ENCODE measurements around the gene DDX41.
"Not testable (repeated sequence)": the region's sequence is repeated elsewhere in the genome, so short reads cannot be mapped to it uniquely, and the experiment has no call there.

Gene DDX41

DNA sequence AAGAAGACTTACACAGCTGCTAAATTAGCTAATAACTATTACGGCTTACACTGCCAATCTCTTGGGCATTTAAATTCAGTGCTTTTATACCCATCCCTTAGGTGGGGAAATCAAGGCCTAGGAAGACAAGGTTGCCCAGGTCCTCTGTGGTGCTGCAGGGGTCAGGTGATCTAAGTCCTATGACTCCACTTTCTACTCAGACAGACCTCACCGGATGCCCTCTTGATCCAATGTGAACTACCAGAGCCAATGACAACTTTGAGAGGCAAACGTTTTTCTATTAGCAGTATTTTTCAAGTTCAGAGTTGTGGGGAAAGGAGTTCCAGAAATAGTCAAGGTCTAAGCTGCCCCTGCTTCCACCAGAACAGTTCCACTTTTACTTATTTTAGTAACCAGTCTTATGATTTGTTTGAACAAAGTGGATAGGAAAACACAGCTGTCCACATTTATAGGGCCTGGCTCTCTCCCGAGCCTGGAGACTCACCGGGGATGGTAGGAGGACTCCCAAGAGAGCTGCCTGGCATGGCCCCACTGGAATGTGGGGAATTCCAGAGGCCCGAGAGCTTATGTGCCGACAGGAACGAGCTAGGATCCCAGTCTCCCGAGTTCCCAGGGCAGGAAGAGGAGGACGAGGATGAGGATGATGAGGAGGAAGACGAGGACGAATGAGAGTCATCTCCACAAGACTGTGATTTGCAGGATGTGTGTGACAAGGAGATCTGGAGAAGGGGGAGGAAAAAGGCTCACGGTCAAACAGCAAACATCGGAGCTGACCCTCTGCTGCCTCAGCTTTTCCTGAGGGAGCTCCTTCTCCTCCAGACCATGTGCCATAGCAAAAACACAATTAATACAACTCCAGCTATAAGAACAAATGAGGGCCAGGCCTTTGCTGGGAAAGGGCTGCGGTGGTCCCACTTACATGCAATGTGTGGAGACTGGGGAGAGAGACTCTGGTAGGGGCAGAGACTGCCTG is 20.9 kb upstream of the DDX41 start:
- DNase-seq (ENCODE audit: low read depth in 2 of 2) = no peak

DNA sequence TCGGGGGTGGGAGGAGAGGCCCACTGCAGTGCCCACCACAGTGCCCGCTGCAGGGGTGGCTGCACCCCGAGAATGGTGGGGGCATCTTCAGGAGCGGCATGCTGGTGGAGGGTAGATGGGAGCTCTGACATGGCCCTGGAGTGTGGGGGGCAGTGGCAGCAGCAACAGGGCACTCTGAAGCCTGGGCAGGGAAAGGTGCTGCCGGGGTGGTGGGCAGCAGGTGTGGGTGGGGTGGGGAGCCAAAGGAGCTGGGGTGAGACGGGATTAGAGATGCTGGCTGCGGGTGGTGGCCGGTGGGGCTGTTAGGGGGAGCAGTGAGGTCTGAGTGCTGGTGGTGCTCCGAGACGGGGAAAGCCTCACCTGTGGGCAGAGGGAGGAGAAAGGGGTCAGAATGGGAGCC is 19.6 kb upstream of the DDX41 start:
- no peak for DNase-seq (ENCODE audit: low read depth in 2 of 2)

GRCh38 chr5:177535125-177535524 is 18.4 kb upstream of the DDX41 start:
- no peak for DNase-seq (ENCODE audit: low read depth in 2 of 2)

GRCh38 chr5:177534433-177534832 is 17.7 kb upstream of the DDX41 start:
- not testable (repeated sequence) for DNase-seq (ENCODE audit: low read depth in 2 of 2)

GRCh38 chr5:177531209-177531940 is 14.6 kb upstream of the DDX41 start:
- no peak for DNase-seq (ENCODE audit: low read depth in 2 of 2)

DNA sequence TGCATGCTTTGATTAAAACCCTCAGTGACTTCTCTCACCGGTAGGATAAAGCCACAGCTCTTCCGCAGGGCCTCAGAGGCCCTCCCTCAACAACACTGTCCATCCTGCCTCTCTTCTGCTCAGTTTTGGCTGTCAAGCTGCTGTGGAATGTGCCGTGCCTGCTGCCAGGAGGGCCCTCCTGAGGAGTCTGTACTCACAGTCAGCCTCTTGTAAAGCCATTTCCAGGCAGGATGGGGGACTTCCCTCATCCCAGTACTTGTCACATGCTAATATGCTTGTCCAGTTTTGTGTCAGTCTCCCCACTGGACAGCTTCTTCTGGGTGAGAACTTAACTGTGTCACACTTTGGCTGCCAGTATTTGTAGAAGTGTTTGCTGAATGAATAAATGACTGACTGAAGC is 13.9 kb upstream of the DDX41 start:
- no peak for DNase-seq (ENCODE audit: low read depth in 2 of 2)

- no peak for DNase-seq (ENCODE audit: low read depth in 2 of 2)
Measured at GRCh38 chr5:177529247-177530203, 12.8 kb upstream of the DDX41 start.

DNA sequence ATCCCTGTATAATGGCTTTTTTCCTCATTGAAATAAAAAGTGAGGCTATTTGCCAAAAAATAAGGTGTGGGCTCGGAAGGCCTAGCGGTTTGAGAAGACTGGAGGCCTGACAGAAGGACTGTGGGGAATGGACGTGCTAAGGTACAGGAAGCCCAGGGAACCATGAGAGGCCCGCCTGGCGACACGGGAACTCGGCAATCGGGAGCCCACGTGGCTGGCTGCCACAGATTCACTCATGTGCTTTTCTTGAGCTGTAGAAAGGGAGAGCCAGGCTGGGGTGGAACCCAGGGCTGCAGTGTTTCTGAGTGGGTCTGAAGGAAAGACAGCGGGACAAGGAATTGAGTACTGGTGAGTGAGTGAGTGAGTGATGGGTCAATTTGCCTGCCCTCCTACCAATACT is 11.9 kb upstream of the DDX41 start:
- no peak for DNase-seq (ENCODE audit: low read depth in 2 of 2)

GRCh38 chr5:177527595-177527994 is 10.8 kb upstream of the DDX41 start:
- DNase-seq (ENCODE audit: low read depth in 2 of 2) = no peak

DNA sequence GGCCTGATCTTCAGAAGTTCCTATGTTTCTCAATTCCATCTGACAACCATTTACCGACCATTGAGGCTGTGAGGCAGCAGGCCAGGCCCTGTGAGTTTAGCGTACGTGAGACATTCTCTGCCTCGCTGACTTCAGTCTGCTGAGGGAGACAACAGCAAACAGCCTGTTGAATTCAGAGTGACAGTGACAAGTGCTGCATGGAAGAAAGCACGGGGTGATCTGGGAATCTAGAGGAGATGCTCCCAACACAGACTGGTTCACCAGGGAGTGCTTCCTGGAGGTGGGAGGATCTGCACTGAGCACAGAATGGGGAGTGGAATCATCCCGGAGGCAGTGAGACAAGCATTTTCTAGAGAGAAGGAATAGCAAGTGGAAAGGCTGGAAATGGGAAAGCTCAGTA is 10.0 kb upstream of the DDX41 start:
- DNase-seq (ENCODE audit: low read depth in 2 of 2) = no peak

DNA sequence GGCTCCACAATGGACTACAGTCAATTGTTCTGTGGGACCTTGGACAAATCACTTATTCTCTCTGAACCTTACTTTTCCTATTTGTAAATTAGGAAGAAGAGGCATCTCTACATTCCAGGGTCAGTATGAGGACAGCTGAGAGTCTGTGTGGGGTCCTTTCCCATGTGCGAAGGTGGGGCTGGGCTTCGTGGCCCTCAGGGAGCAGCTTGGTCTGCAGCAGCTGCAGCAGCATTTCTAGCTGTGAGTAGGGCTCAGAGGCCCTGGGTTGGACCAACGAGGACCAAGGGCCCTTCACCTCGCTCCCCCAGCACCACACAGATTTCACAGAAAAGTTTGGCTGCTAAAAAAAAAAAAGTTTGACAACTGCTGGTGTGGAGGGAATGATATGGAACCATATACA is 9.4 kb upstream of the DDX41 start:
- DNase-seq (ENCODE audit: low read depth in 2 of 2) = no peak

GRCh38 chr5:177524941-177525655 is 8.3 kb upstream of the DDX41 start:
- DNase-seq (ENCODE audit: low read depth in 2 of 2) = no peak

- no peak for DNase-seq (ENCODE audit: low read depth in 2 of 2)
Measured at GRCh38 chr5:177524539-177524900, 7.8 kb upstream of the DDX41 start.

GRCh38 chr5:177523711-177524538 is 7.2 kb upstream of the DDX41 start:
- DNase-seq (ENCODE audit: low read depth in 2 of 2) = no peak

DNA sequence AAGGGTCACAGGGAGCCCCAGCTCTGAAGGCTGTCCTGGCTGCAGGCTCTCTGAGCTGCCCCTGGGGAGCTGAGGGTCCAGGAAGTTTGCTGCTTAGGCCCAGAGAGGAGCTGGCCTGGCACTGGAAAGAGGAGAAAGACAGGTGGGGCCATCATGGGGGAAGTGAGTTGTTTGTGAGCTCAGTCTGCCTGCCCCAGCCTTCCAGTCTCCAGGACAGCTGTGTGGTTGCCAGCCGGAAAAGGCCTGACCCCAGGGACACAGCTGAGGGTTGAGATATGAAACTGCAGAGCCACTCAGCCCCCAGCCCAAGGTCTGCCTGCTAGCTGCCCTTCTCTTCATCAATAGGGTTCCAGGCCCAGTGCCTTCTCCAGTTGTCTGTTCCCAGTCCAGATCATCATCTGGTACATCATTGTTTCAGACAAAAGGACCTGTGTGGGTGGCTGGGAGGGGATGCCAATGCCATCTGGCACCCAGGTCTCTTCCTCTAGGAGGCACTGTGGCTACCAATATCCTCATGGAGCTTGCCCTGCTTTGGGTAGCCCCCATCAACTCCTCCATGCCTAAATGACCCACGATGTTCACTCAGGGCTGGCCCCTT is 4.3 kb upstream of the DDX41 start:
- no peak for DNase-seq (ENCODE audit: low read depth in 2 of 2)

DNA sequence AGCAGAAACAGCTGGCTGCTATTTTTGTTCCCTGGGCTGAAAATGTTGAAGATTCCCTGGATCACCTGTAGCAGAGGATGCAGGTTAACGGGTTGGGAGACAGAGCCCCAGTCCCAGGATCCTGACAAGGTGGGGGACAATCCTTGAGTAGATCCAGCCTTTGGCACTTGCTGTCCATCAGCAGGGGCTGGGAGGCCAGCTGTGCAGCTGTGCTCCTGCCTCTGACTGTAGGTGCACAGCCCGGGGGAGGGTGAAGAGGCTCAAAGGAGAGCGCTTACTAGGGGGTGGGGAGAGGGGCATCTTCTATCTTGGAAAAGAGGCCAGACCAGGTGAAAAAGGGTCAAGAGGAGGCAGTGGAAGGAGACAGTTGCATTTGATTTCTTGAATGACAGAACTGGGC is 3.5 kb upstream of the DDX41 start:
- DNase-seq (ENCODE audit: low read depth in 2 of 2) = no peak

GRCh38 chr5:177519463-177520235 is 2.9 kb upstream of the DDX41 start:
- no peak for DNase-seq (ENCODE audit: low read depth in 2 of 2)

GRCh38 chr5:177515580-177515979 is 1.2 kb downstream of the DDX41 start:
- DNase-seq (ENCODE audit: low read depth in 2 of 2) = no peak

DNA sequence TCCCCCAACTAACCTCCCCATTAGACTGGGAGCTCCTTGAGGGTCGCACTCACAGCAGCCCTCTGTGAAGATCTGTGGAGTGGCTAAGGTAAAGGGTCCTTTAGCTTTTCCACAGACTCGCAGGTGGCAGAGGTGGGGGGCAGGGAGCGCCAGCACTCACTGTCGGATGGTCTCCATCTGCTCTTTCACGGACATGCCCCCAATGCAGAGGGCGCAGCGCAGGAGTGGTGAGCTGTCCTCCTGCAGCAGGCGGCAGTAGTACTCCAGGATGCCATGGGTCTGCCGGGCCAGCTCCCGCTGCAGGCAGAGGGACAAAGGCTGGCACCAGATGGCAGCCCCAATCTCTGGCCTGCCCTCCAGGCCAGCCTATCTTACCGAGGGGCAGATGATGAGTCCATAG is 2.2 kb downstream of the DDX41 start:
- no peak for DNase-seq (ENCODE audit: low read depth in 2 of 2)
